Adrenal gland (tissue), 12 donors: ENCODE measurements around the gene OXT. TPM values are rescaled to one million over a fixed set of nuclear protein-coding genes. Genes with fewer than 3 reads are reported as not detected.
"Not testable (repeated sequence)": the region's sequence is repeated elsewhere in the genome, so short reads cannot be mapped to it uniquely, and the experiment has no call there.

Experiments
- DNase-seq, 7 donors: peaks; one replicate each; pipeline ENCODE4 v3.0.0-alpha.2; 2019 to 2020
- H3K27ac ChIP-seq, 5 donors: fragments of 200-600 bp; sonication (generic) in 4 of 5; 1 replicate in 3 of 5; 2 replicates in 2 of 5; pipeline versions ENCODE4 v1.5.1 to v1.8.0; 2016 to 2020; ENCODE audit warnings: mild to moderate bottlenecking in 1 of 5
- H3K27me3 ChIP-seq: fragments of 200-600 bp; 2 replicates; pipeline ENCODE4 v1.8.0; 2021
- H3K36me3 ChIP-seq, 2 donors: fragments of 200-600 bp; replicated peaks in 1 of 2; 1 replicate in 1 of 2; 2 replicates in 1 of 2; pipeline versions ENCODE4 v1.5.1 to v1.8.0; 2018 to 2022
- H3K4me1 ChIP-seq, 2 donors: fragments of 200-600 bp; replicated peaks in 1 of 2; 1 replicate in 1 of 2; 2 replicates in 1 of 2; pipeline versions ENCODE4 v1.5.1 to v1.8.0; 2018 to 2021
- H3K4me3 ChIP-seq, 4 donors: fragments of 200-600 bp; sonication (generic) in 3 of 4; one replicate each; pipeline ENCODE4 v1.5.1; 2016 to 2018
- H3K9me3 ChIP-seq, 3 donors: fragments of 200-600 bp; sonication (generic) in 1 of 3; replicated peaks in 1 of 3; 1 replicate in 2 of 3; 2 replicates in 1 of 3; pipeline versions ENCODE4 v1.5.1 to v1.8.0; 2016 to 2021
- CTCF ChIP-seq, 6 experiments: fragments of 450-650 bp in 4 of 6; fragments of 200-600 bp in 2 of 6; sonication (generic) in 1 of 6; IDR thresholded peaks; 1 replicate in 5 of 6; 2 replicates in 1 of 6; pipeline versions ENCODE4 v1.5.1 to v1.8.0; 2016 to 2021; ENCODE audit warnings: antibody characterized with exemption in 6 of 6, mild to moderate bottlenecking in 2 of 6, moderate library complexity in 1 of 6
- POLR2A ChIP-seq, 2 donors: fragments of 450-650 bp; IDR thresholded peaks; one replicate each; pipeline ENCODE4 v1.6.1; 2017; ENCODE audit warnings: antibody characterized with exemption in 2 of 2, mild to moderate bottlenecking in 2 of 2, moderate library complexity in 1 of 2
- WGBS, 4 donors: extraction: QIAGEN DNeasy Blood & Tissue Kit in 2 of 4; methylation state at CpG; one replicate each; pipeline versions ENCODE4 v1.1.5 to v1.1.7; 2013 to 2017; 5-methylcytosine and 5-hydroxymethylcytosine counted together
- intact Hi-C, 2 donors: fragments of 100-400 bp; cut with DNase I; formaldehyde crosslinking; loops; one replicate each; pipeline versions ENCODE4 v1.14.1 to v1.15.0; 2022 to 2023
- polyA plus RNA-seq, 3 donors: library from polyadenylated mRNA; stranded (reverse); fragments of 200-250 nt in 2 of 3; fragments of 350-450 nt in 1 of 3; fragmentation: Illumina TruSeq in 1 of 3; extraction: RNeasy Lipid Tissue Mini Kit (QIAGEN cat#74804) in 1 of 3; gene quantifications; one replicate each; pipeline ENCODE4 v1.2.3, GENCODE V29; 2013 to 2014
- total RNA-seq, 9 donors: library from RNA; depleted of rRNA in 4 of 9; stranded (reverse); fragments of >200 nt in 4 of 9; fragments of 120-200 nt in 1 of 9; fragmentation: NEBNext Ultra II Directional in 1 of 9; extraction: Animal tissue kit (Norgen Biotek cat#: 25700) in 1 of 9; gene quantifications; one replicate each; pipeline versions ENCODE4 v1.1.0 to v1.2.4, GENCODE V29; 2013 to 2023
- donor health status: healthy with polysubstance abuse.
- donor health status: Bipolar disorder and iron deficiency.
- donor health status: DM: yes; HTN: yes; CAD: no.
- donor health status: DM: no; HTN: no; CAD: no.
- donor health status: DM: no; HTN: no; CAD: no.
- donor health status: DM: yes; HTN: yes; CAD: no.

Gene OXT
- total and polyA plus RNA-seq, 12 donors: 0.47 to 20.5 (median 1.2) TPM; not detected in 4

- H3K4me1 ChIP-seq: peaks cover 11% of the 10 kb centered on the region in 2 donors
- no peak overlapping the region for H3K27ac ChIP-seq
- peak in 1 of 7 donors; percentile 11 for DNase-seq
- H3K9me3 ChIP-seq: no peaks in the 10 kb centered on the region
- TF ChIP-seq POLR2A (IDR thresholded peaks at IDR 0.05) (no peak), CTCF (IDR thresholded peaks at IDR 0.05) (no peak)
- no peaks in the 10 kb centered on the region for H3K36me3 ChIP-seq
- intact Hi-C loops: no loop called here
- H3K4me3 ChIP-seq: peak overlapping the region in 1 of 4 donors; percentile 54
- 82 to 89% (median 85%) methylated on average over 22 of the region's 22 CpGs for WGBS, 4 donors
- no peaks in the 10 kb centered on the region for H3K27me3 ChIP-seq
Observed at GRCh38 chr20:3072530-3073250, 1.3 kb downstream of the OXT start.

DNA sequence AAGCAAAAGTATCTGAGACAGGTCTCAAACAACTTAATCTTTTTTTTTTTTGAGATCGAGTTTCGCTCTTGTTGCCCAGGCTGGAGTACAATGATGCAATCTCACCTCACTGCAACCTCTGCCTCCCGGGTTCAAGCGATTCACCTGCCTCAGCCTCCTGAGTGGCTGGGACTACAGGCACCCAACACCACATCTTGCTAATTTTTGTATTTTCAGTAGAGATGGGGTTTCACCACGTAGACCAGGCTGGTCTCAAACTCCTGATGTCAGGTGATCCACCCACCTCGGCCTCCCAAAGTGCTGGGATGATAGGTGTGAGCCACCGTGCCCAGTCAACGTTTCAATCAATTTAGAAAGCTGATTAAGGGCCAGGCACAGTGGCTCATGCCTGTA lies 1.8 kb downstream of the OXT start:
- H3K4me3 ChIP-seq, H3K36me3 ChIP-seq, H3K27ac ChIP-seq, H3K9me3 ChIP-seq, intact Hi-C loops, H3K27me3 ChIP-seq: not testable (repeated sequence)
- peak in 1 of 7 donors; percentile 5 for DNase-seq
- H3K4me1 ChIP-seq: peaks cover 11% of the 10 kb centered on the region in 2 donors
- 91 to 95% (median 94%) methylated on average over 8 of the region's 8 CpGs for WGBS, 4 donors

DNA sequence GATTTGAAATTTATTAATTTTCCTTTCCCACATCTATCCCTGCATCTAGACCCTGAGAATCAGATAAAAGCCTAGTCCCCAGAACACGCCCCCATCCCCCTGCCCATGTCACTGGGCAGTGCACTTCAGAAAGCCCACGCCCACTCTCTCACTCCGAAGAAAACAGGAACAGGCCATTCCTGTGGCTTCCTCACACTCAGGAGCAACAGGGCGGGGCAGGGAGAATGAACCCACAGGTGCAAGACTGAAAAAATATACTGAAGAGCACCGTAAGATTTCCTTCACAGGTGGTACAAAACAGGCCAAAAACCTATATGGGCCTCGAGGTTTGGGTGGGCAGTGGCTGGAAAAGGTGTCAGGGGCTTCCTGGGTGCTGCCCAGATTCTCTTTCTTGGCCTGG lies 3.4 kb downstream of the OXT start:
- Histone ChIP-seq H3K4me1 (peaks cover 5 to 11% of the 10 kb centered on the region in 2 donors), H3K27me3 (no peaks in the 10 kb centered on the region), H3K27ac (no peak overlapping the region), H3K9me3 (no peaks in the 10 kb centered on the region), H3K36me3 (no peaks in the 10 kb centered on the region), H3K4me3 (no peak overlapping the region)
- TF ChIP-seq CTCF (IDR thresholded peaks at IDR 0.05) (no peak), POLR2A (IDR thresholded peaks at IDR 0.05) (no peak)
- intact Hi-C loops: no loop called here
- DNase-seq: no peak
- WGBS, 4 donors: 70 to 86% (median 78%) methylated on average over 6 of the region's 6 CpGs

GRCh38 chr20:3075315-3075714 lies 3.9 kb downstream of the OXT start:
- H3K27me3 ChIP-seq, H3K4me3 ChIP-seq, DNase-seq, H3K9me3 ChIP-seq, H3K27ac ChIP-seq, H3K36me3 ChIP-seq, intact Hi-C loops: not testable (repeated sequence)
- H3K4me1 ChIP-seq: peaks cover 6 to 11% of the 10 kb centered on the region in 2 donors
- 80 to 91% (median 84%) methylated on average over 5 to 6 of the region's 6 CpGs for WGBS, 4 donors

DNA sequence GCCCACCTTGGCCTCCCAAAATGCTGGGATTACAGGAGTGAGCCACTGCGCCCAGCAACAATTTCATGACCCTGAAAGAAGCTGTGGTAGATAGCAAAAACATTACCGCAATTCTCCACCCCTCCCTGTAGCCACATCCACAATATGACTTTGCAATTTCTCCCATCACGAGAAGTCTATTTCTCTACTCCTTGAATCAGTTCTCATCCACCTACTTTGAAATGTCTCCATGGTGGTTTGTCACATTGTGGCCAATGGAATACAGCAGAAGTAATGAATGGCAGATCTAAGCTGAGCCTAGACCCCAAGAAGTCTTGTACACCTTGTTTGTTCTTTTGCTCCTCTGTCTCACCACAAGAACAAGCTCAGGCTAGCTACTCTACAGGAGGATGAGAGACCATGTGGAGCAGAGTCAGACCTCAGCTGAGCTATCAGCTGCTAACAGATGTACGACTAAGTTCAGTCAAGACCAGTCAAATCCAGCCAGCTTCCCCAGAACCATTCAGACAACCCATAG lies 6.3 kb downstream of the OXT start:
- H3K4me3 ChIP-seq: no peak overlapping the region
- H3K27me3 ChIP-seq: no peaks in the 10 kb centered on the region
- intact Hi-C loops: no loop called here
- no peak for DNase-seq
- H3K9me3 ChIP-seq: no peaks in the 10 kb centered on the region
- H3K27ac ChIP-seq: no peak overlapping the region
- 59 to 71% (median 69%) methylated on average over 4 of the region's 4 CpGs for WGBS, 4 donors
- no peaks in the 10 kb centered on the region for H3K36me3 ChIP-seq
- TF ChIP-seq CTCF (IDR thresholded peaks at IDR 0.05): no peak
- TF ChIP-seq POLR2A (IDR thresholded peaks at IDR 0.05): no peak
- H3K4me1 ChIP-seq: peaks cover 8 to 20% of the 10 kb centered on the region in 2 donors
